Uterus (tissue), 2 donors: ENCODE results near the gene POMT1.

ENCODE experiments used
- POLR2A ChIP-seq, 2 donors: fragments of 450-650 bp; IDR thresholded peaks; one replicate each; pipeline ENCODE4 v1.6.1; 2016; ENCODE audit warnings: antibody characterized with exemption in 2 of 2, mild to moderate bottlenecking in 1 of 2, moderate library complexity in 1 of 2
- TF ChIP-seq, protein P1 (sequence below), 4 experiments: fragments of 200-600 bp in 2 of 4; fragments of 450-650 bp in 2 of 4; sonication (generic) in 2 of 4; IDR thresholded peaks; one replicate each; pipeline ENCODE4 v1.5.1; 2016 to 2019; ENCODE audit warnings: antibody characterized with exemption in 4 of 4, mild to moderate bottlenecking in 2 of 4, moderate library complexity in 1 of 4

- TF ChIP-seq, protein P1, sequence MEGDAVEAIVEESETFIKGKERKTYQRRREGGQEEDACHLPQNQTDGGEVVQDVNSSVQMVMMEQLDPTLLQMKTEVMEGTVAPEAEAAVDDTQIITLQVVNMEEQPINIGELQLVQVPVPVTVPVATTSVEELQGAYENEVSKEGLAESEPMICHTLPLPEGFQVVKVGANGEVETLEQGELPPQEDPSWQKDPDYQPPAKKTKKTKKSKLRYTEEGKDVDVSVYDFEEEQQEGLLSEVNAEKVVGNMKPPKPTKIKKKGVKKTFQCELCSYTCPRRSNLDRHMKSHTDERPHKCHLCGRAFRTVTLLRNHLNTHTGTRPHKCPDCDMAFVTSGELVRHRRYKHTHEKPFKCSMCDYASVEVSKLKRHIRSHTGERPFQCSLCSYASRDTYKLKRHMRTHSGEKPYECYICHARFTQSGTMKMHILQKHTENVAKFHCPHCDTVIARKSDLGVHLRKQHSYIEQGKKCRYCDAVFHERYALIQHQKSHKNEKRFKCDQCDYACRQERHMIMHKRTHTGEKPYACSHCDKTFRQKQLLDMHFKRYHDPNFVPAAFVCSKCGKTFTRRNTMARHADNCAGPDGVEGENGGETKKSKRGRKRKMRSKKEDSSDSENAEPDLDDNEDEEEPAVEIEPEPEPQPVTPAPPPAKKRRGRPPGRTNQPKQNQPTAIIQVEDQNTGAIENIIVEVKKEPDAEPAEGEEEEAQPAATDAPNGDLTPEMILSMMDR (IDR thresholded peaks at IDR 0.05) = no peak
- no peak for TF ChIP-seq POLR2A (IDR thresholded peaks at IDR 0.05)
Measured at GRCh38 chr9:131520503-131520902, 17.8 kb downstream of the POMT1 start.
